Endometrial microvascular endothelial cells (primary cell): ENCODE measurements around the gene HSPA1A. TPM values are rescaled to one million over a fixed set of nuclear protein-coding genes. Genes with fewer than 3 reads are reported as not detected.
"Not testable (repeated sequence)": the region's sequence is repeated elsewhere in the genome, so short reads cannot be mapped to it uniquely, and the experiment has no call there.

Experiments used
- in situ Hi-C: cut with HindIII; loops from 2 replicates; pipeline ENCODE4 v1.10.0; 2017; ENCODE audit warnings: low sequenced_read_pairs, low pct_unique_long_range_greater_than_20kb; ENCODE audit errors: inconsistent ontology term
- total RNA-seq: library from RNA; depleted of rRNA; stranded (reverse); fragments of >200 nt; gene quantifications from one replicate; pipeline ENCODE4 v1.2.3, GENCODE V29; 2015; ENCODE audit errors: inconsistent ontology term

Gene HSPA1A
- total RNA-seq, 1 donor from 2014 or later, result 171 TPM

- in situ Hi-C loops, result no loop called here
Measured at GRCh38 chr6:31829633-31830283, 14.4 kb downstream of the HSPA1A start.

GRCh38 chr6:31830886-31831335 lies 15.6 kb downstream of the HSPA1A start:
- in situ Hi-C loops, result no loop called here

- in situ Hi-C loops, result no loop called here
Measured at GRCh38 chr6:31831350-31832215, 16.2 kb downstream of the HSPA1A start.

GRCh38 chr6:31834367-31835250 lies 19.3 kb downstream of the HSPA1A start:
- in situ Hi-C loops, result no loop called here

- in situ Hi-C loops, result no loop called here
Measured at GRCh38 chr6:31836047-31836473, 20.7 kb downstream of the HSPA1A start.

- in situ Hi-C loops, result no loop called here
Measured at GRCh38 chr6:31836474-31837368, 21.4 kb downstream of the HSPA1A start.

- in situ Hi-C loops, result no loop called here
Measured at GRCh38 chr6:31837369-31838113, 22.2 kb downstream of the HSPA1A start.

GRCh38 chr6:31838114-31838553 lies 22.8 kb downstream of the HSPA1A start:
- in situ Hi-C loops, result not testable (repeated sequence)

GRCh38 chr6:31838968-31839367 lies 23.6 kb downstream of the HSPA1A start:
- in situ Hi-C loops, result no loop called here

- in situ Hi-C loops, result not testable (repeated sequence)
Measured at GRCh38 chr6:31839779-31840126, 24.4 kb downstream of the HSPA1A start.

- in situ Hi-C loops, result no loop called here
Measured at GRCh38 chr6:31842053-31842452, 26.7 kb downstream of the HSPA1A start.

GRCh38 chr6:31844507-31844906 lies 29.2 kb downstream of the HSPA1A start:
- in situ Hi-C loops, result no loop called here

- in situ Hi-C loops, result no loop called here
Measured at GRCh38 chr6:31847276-31847978, 32.1 kb downstream of the HSPA1A start.

- in situ Hi-C loops, result no loop called here
Measured at GRCh38 chr6:31850765-31851484, 35.6 kb downstream of the HSPA1A start.

- in situ Hi-C loops, result no loop called here
Measured at GRCh38 chr6:31851485-31851832, 36.1 kb downstream of the HSPA1A start.

GRCh38 chr6:31851980-31852718 lies 36.8 kb downstream of the HSPA1A start:
- in situ Hi-C loops, result not testable (repeated sequence)
